ENCODE measurements around the gene C22orf42.

- TF ChIP-seq, protein P1, sequence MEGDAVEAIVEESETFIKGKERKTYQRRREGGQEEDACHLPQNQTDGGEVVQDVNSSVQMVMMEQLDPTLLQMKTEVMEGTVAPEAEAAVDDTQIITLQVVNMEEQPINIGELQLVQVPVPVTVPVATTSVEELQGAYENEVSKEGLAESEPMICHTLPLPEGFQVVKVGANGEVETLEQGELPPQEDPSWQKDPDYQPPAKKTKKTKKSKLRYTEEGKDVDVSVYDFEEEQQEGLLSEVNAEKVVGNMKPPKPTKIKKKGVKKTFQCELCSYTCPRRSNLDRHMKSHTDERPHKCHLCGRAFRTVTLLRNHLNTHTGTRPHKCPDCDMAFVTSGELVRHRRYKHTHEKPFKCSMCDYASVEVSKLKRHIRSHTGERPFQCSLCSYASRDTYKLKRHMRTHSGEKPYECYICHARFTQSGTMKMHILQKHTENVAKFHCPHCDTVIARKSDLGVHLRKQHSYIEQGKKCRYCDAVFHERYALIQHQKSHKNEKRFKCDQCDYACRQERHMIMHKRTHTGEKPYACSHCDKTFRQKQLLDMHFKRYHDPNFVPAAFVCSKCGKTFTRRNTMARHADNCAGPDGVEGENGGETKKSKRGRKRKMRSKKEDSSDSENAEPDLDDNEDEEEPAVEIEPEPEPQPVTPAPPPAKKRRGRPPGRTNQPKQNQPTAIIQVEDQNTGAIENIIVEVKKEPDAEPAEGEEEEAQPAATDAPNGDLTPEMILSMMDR (IDR thresholded peaks at IDR 0.05; ENCODE audit: poor library complexity): no peak
- TF ChIP-seq EZH2 (IDR thresholded peaks at IDR 0.05; ENCODE audit: borderline replicate concordance): no peak
Observed at GRCh38 chr22:32204040-32204855, 45.1 kb upstream of the C22orf42 start.
